ENCODE results near the gene TNIK. TPM values are rescaled to one million over a fixed set of nuclear protein-coding genes. Genes with fewer than 3 reads are reported as not detected.

TNIK gene
- total and polyA plus RNA-seq, 5 experiments from 2014 or later, result 13.2 to 50.0 (median 16.1) TPM

DNA sequence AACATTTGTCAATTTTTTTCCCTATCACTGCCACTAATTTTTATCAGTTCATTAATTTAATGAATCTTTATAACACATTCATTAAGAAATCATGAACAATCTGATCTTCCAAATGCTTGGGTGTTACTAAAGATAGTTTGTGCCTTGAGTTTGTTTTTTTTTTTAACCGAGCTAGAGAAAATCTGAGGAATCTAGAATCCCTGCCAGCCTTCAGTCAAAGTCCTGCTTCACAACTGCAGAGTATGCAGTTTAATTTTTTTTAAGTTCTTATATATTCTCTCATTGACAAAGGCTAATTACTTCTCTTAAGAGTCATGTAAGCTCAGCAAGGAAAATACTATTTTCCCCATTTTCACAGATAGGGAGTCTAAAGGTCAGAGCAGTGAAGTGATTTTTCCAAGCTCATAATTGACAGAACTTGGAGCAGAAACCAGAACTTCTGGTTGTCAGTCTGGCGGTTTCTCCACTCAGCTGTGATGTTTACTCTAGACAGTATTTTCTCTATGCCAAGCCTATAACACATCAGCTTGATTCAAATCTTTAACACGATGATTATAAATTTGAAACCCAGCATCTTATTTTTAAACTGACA lies 55.7 kb downstream of the TNIK start:
- no peak for DNase-seq
- no peaks in the 10 kb centered on the region for H3K27me3 Mint-ChIP-seq
- peaks cover 0 to 12% (median 9%) of the 10 kb centered on the region in 3 donors for H3K36me3 Mint-ChIP-seq
- H3K9me3 Mint-ChIP-seq, result no peaks in the 10 kb centered on the region
- no peak overlapping the region for H3K4me3 Mint-ChIP-seq
- H3K27ac Mint-ChIP-seq, result peak overlapping the region in 2 of 10 donors; percentile 30 to 47
- POLR2A ChIA-PET, result no interaction called here
- H3K4me1 Mint-ChIP-seq, result peaks cover 29 to 75% (median 68%) of the 10 kb centered on the region in 4 donors
- ATAC-seq, result no peak

DNA sequence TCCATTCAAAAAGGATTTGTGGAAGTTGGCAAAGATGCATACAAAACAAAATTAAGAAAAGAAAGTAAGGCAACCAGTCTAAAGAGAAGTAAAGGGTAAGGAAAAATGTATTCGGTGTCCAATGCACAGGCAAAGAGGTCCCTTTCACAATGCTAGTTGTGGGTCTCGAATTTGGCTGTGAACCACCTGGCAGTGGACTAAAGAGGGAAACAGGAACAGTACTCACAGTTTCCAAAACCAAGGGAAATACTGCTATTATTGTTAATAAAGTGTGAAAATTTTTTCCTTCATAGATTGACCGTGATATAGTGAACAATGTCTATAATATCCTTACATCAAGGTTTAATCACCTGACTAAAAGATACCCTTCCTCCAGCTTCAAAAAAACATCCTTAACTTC lies 57.9 kb downstream of the TNIK start:
- peak overlapping the region in 2 of 10 donors; percentile 1 to 8 for H3K27ac Mint-ChIP-seq

DNA sequence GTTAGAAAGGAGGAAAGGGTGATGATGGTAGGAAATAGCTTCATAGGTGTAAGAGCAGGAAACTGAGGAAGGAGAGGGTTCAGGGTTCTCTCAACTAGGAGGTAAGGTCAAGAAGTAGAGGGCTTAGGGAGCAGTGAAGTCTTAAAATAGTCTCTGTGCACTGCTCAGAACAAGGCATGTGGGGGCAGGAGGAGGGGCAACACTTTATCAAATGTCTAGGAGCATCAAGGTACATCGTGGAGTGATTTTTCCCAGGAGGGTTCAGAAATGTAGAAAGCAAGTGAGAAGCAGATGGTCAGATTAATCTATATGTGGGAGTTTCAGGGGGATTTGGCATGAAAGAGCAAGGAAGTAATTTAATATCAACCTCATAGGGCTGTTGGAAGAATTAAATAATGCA lies 58.8 kb downstream of the TNIK start:
- no peak for DNase-seq
- Mint-ChIP-seq H3K36me3 (peaks cover 0 to 3% (median under 1%) of the 10 kb centered on the region in 3 donors), H3K4me1 (peaks cover 22 to 73% (median 64%) of the 10 kb centered on the region in 4 donors), H3K9me3 (no peaks in the 10 kb centered on the region), H3K27ac (peak overlapping the region in 3 of 10 donors; percentile 24 to 81 (median 58)), H3K4me3 (peak overlapping the region in 1 of 10 donors; percentile 27), H3K27me3 (no peaks in the 10 kb centered on the region)
- no peak for ATAC-seq
- POLR2A ChIA-PET, result no interaction called here

More for the DNA sequence above, 57.9 kb downstream of the TNIK start:
- Mint-ChIP-seq H3K4me3 (no peak overlapping the region), H3K4me1 (peaks cover 25 to 74% (median 64%) of the 10 kb centered on the region in 4 donors), H3K36me3 (peaks cover 0 to 7% (median 5%) of the 10 kb centered on the region in 3 donors), H3K9me3 (no peaks in the 10 kb centered on the region), H3K27me3 (no peaks in the 10 kb centered on the region)
- ATAC-seq, result no peak
- POLR2A ChIA-PET, result no interaction called here
- no peak for DNase-seq

DNA sequence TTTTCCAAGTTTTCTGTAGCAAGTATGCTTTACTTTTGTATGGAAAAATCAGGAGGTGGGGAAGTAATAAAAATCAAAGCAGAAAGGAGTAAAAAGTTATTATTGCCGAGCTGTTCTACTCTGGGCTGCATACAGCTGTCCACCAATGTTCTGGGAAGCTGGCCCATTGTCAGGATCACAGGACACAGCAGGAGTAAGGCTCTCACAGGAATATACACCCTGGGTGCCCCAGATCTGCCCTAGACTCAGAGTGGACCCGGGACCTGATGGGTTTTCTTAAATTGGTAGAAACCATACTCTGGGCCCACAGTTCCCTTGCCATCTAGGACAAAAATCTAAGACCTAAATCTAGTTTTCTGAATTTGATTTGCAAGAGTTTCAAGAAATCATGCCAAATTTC lies 60.4 kb downstream of the TNIK start:
- H3K27ac Mint-ChIP-seq, result no peak overlapping the region
- H3K9me3 Mint-ChIP-seq, result no peaks in the 10 kb centered on the region
- peaks cover 19 to 77% (median 66%) of the 10 kb centered on the region in 4 donors for H3K4me1 Mint-ChIP-seq
- peaks cover 0 to 2% (median 0%) of the 10 kb centered on the region in 3 donors for H3K36me3 Mint-ChIP-seq
- DNase-seq (no peak), ATAC-seq (no peak)
- H3K4me3 Mint-ChIP-seq, result no peak overlapping the region
- POLR2A ChIA-PET, result no interaction called here
- H3K27me3 Mint-ChIP-seq, result no peaks in the 10 kb centered on the region

DNA sequence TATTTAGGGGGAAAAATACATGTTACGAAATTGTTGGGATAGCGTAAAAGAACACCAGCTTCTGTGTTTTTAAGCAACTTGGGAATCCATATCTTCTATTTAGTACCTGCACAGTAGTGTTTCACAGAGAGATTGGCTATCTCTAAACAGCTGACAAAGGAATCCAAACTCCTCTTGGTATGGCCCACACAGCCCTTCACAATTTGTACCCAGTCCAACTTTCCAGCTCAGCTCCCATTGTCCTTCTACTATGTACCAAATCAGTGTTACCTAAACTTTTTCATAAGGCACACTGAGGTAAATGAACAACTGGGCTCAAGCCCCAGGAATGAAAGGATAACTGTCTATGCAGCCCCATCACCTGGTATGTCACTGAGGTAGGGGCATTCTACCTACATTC lies 61.9 kb downstream of the TNIK start:
- POLR2A ChIA-PET, result no interaction called here
- no peak overlapping the region for H3K4me3 Mint-ChIP-seq
- peaks cover 0 to 6% (median 0%) of the 10 kb centered on the region in 9 donors for H3K9me3 Mint-ChIP-seq
- DNase-seq, result no peak
- no peak for ATAC-seq
- no peaks in the 10 kb centered on the region for H3K27me3 Mint-ChIP-seq
- no peak overlapping the region for H3K27ac Mint-ChIP-seq
- peaks cover 0 to 4% (median 3%) of the 10 kb centered on the region in 3 donors for H3K36me3 Mint-ChIP-seq
- peaks cover 23 to 81% (median 65%) of the 10 kb centered on the region in 4 donors for H3K4me1 Mint-ChIP-seq

DNA sequence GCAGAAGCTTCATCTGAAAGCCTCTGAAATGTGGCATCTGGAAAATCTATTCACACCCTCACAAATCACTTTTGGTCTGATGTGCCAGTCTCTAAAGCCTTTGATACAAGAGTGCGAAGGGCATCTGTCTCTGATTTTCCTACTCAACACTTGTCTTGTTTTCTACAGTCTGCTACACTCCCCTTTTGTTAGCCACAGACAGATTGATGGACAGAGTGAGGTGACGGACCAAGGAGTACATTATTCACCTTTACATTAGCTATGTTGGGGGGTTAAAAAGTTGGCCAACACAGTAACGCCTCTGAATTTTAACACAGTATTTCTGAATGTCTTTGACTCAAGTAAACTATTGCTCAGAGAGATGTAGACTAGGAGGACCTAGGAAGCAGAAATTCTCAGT lies 63.1 kb downstream of the TNIK start:
- ATAC-seq (no peak), DNase-seq (no peak)
- Mint-ChIP-seq H3K27me3 (no peaks in the 10 kb centered on the region), H3K36me3 (peaks cover under 1 to 12% (median 9%) of the 10 kb centered on the region in 3 donors), H3K4me1 (peaks cover 23 to 71% (median 56%) of the 10 kb centered on the region in 4 donors), H3K4me3 (no peak overlapping the region), H3K9me3 (peaks cover 0 to 16% (median under 1%) of the 10 kb centered on the region in 9 donors), H3K27ac (no peak overlapping the region)
- POLR2A ChIA-PET, result no interaction called here

DNA sequence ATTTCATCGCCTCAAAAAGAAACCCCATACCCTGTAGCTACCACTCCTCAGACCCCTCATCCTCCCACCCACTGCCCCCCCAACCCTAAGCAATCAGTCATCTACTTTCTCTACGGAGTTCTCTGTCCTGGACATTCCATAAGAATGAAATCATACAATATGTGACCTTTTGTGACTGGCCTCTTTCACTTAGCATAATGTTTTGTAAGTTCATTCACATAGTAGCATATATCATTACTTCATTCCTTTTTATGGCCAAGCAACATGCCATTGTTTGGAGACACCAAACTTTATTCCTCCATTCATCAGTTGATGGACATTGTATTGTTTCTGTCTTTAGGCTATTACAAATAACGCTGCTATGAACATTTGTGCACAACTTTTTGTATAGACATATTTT lies 64.2 kb downstream of the TNIK start:
- ATAC-seq (no peak), DNase-seq (no peak)
- Mint-ChIP-seq H3K9me3 (peaks cover 3 to 27% (median 10%) of the 10 kb centered on the region in 9 donors), H3K27ac (peak overlapping the region in 1 of 10 donors; percentile 65), H3K27me3 (no peaks in the 10 kb centered on the region), H3K4me1 (peaks cover 17 to 61% (median 47%) of the 10 kb centered on the region in 4 donors), H3K36me3 (peaks cover 11 to 22% (median 19%) of the 10 kb centered on the region in 3 donors), H3K4me3 (no peak overlapping the region)
- POLR2A ChIA-PET, result no interaction called here

DNA sequence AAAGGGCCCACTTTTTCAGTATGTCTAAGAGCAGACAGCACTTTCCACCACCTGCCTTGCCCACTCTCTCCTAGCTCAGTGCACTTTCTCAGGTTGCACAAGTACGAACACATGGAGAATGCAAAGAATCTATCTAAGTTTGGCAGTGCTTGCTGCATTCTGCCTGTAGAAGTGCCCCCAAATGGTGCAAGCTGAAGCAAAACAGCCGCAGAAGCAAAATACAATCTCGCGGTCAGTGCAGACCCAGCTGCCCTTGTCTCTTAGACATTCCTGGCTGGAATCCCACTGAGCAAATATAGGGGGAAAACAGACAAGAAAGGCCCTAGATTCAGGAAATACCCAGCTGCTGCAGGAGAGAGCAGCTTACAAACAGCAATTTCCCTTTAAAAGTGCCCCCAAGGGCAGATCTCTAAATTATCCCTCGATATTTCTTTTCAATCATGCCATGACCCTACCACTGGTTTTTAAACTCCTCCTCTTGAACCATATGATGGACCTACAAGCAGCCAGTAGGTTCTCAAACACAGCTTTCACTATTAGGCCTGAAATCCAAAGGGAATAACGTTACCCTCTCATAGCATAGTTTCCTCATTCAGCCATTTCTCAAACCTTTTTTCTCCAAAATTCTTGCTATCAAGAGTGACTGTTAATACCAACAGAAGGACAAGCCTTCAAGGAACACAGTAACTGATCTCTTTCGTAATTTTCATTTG lies 67.0 kb downstream of the TNIK start:
- DNase-seq (no peak), ATAC-seq (no peak)
- no peaks in the 10 kb centered on the region for H3K27me3 Mint-ChIP-seq
- POLR2A ChIA-PET, result no interaction called here
- H3K9me3 Mint-ChIP-seq, result peaks cover 3 to 29% (median 11%) of the 10 kb centered on the region in 9 donors
- H3K4me1 Mint-ChIP-seq, result peaks cover 21 to 63% (median 45%) of the 10 kb centered on the region in 4 donors
- H3K36me3 Mint-ChIP-seq, result peaks cover 12 to 24% (median 23%) of the 10 kb centered on the region in 3 donors
- no peak overlapping the region for H3K27ac Mint-ChIP-seq
- no peak overlapping the region for H3K4me3 Mint-ChIP-seq

DNA sequence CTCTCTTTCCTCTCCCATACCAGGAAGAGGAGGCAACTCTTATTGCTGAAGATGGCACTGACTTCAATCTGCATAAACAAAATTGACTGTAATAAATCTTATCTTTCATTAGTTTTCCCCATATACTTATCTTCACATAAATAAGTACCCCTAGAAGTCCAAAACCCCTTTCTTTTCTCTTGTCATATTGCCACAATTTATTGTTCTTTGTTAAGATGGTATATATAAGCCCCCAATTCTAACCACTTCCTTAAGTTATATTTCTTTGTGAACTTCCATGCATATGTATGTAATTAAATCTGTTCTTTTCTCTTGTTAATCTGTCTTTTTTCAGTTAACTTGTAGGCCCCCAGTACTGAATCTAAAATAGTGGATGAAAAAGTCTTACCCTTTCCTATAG lies 68.8 kb downstream of the TNIK start:
- Mint-ChIP-seq H3K4me1 (peaks cover 23 to 62% (median 48%) of the 10 kb centered on the region in 4 donors), H3K4me3 (no peak overlapping the region), H3K27ac (no peak overlapping the region), H3K27me3 (no peaks in the 10 kb centered on the region), H3K9me3 (peaks cover 3 to 29% (median 11%) of the 10 kb centered on the region in 9 donors), H3K36me3 (peaks cover 12 to 24% (median 23%) of the 10 kb centered on the region in 3 donors)
- no peak for ATAC-seq
- POLR2A ChIA-PET, result no interaction called here
- no peak for DNase-seq

DNA sequence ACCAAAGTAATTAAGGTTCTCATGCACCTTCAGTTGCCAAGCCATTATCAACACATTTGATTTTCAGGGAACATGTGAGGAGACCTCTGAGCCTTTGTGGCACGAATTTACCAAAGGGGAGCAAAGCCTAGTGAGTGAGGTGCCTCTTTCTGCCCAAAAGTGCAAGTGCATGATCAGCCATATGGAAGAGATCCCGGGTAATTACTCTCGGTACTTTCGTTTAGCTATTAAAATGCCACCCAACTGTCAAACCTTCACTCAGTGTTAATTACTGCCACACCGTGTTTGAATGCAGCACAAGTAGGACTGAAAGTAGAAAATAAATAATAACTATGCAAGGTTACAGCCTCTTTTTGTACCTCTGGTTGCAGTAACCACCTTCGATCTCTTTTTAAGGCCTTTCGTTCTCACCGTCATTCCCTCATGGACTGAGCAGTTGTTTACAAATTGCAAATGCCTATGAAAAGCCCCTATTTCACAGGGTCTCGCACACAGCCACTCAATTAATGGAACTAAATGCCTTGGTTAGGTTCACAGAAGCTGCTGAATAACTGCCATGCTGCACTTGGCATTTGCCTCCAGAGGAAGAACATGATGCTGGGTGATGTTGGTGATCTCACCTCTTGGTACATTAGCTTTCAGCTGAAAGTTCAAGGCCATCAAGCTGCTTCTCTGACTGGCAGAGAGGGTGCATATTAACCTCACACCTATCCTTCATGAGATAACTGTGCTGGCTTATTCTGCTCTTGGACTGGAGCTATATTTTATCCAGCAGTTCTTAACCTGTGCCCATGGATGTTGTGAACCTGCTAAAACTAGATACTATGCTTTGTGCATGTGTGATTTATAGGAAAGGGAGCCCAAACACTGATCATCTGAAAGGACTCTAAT lies 69.9 kb downstream of the TNIK start:
- no peak for DNase-seq
- Mint-ChIP-seq H3K27me3 (no peaks in the 10 kb centered on the region), H3K4me1 (peaks cover 24 to 55% (median 49%) of the 10 kb centered on the region in 4 donors), H3K9me3 (peaks cover 3 to 29% (median 11%) of the 10 kb centered on the region in 9 donors), H3K4me3 (peak overlapping the region in 1 of 10 donors; percentile 59), H3K27ac (no peak overlapping the region), H3K36me3 (peaks cover 12 to 24% (median 23%) of the 10 kb centered on the region in 3 donors)
- POLR2A ChIA-PET, result no interaction called here
- no peak for ATAC-seq

DNA sequence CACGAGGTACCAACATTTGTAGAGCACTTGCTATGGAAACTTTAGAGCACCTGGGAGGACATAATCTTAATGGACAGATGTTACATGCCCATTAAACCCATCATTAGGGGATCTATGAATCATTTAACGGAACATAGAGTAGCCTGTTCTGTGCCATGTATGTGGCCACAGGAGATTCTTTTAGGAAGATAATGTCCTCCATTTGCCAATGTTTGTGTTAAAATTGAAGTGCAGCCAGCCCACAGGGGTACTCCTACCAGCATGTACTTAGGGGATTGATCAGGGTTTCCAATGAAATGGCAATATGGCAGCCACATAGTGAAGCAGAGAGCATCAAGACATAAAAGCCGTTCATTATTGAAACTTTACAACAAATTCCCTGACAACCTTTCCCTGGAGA lies 70.7 kb downstream of the TNIK start:
- DNase-seq (no peak), ATAC-seq (no peak)
- POLR2A ChIA-PET, result no interaction called here
- peaks cover 29 to 55% (median 50%) of the 10 kb centered on the region in 4 donors for H3K4me1 Mint-ChIP-seq
- no peaks in the 10 kb centered on the region for H3K27me3 Mint-ChIP-seq
- peaks cover 3 to 29% (median 11%) of the 10 kb centered on the region in 9 donors for H3K9me3 Mint-ChIP-seq
- peaks cover 12 to 24% (median 23%) of the 10 kb centered on the region in 3 donors for H3K36me3 Mint-ChIP-seq
- no peak overlapping the region for H3K27ac Mint-ChIP-seq
- H3K4me3 Mint-ChIP-seq, result no peak overlapping the region

DNA sequence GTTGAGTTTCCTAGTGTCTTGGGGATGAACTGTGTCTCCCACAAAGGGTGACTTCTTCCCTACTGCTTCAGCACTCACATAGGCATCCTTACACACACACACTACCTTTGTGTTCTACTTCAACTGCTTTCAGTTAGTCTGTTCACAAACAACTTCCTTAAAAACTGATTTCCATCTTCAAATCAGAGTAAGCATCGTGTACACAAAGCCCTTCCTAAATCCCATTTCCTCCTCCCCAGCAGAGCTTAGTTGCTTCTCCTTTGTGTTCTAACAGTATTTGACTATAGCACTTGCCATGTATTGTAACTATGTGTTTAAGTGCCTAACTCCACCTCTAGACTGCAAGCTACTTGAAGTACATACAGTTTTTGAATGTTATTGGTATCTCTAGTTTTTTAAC lies 71.7 kb downstream of the TNIK start:
- H3K36me3 Mint-ChIP-seq, result peaks cover 12 to 21% (median 21%) of the 10 kb centered on the region in 3 donors
- peaks cover 34 to 60% (median 54%) of the 10 kb centered on the region in 4 donors for H3K4me1 Mint-ChIP-seq
- H3K4me3 Mint-ChIP-seq, result no peak overlapping the region
- no peaks in the 10 kb centered on the region for H3K27me3 Mint-ChIP-seq
- DNase-seq, result no peak
- no peak for ATAC-seq
- POLR2A ChIA-PET, result no interaction called here
- H3K27ac Mint-ChIP-seq, result peak overlapping the region in 3 of 10 donors; percentile 0 to 65 (median 1)
- H3K9me3 Mint-ChIP-seq, result peaks cover 3 to 25% (median 11%) of the 10 kb centered on the region in 9 donors
